ENCODE data around the gene TMEM184A.

The TMEM184A gene

GRCh38 chr7:1538544-1539180 is 17.3 kb downstream of the TMEM184A start:
- DNase-seq, result no peak

DNA sequence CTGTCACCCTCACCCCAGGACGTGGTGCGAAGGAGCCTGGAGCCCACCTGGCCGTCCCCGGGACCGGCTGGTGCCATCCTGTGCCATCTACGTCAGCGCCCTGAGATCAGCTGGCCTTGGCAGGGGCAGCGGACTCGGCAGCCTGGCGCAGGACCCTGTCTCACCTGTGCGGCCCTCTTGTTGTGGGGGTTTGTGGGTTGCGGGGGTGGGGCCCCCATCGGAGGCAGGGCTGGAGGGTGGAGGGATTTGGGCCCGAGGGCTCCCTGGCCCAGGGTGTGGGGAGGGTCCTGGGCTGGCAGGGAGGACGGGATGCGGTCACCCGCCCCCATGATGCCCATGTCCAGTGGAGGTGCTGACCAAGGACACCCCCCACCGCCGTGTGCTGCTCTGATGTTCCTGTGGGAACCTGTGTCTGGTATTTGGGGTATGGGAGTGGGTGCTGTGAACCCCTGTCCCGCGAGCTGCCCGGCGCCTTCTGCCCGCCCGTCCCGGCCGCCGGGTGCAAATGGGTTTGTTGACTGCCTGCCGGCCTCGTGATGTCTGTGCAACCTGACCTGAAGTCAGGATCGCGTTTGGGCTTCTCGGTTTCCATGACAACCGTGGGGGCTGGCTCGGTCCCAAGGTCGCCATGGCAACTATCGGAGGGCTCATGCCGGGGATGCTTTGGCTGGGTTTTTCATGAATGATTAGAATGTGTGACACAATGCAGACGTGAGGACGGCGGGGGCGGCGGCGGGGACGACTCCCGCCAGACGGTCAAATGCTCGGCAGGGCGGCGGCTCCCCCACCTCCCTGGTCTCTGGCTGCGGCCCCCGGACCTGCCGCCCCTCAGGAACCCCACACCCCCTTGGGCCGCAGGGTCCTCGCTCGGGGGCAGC is 18.2 kb downstream of the TMEM184A start:
- DNase-seq, result no peak

GRCh38 chr7:1536743-1537534 is 19.1 kb downstream of the TMEM184A start:
- no peak for DNase-seq

DNA sequence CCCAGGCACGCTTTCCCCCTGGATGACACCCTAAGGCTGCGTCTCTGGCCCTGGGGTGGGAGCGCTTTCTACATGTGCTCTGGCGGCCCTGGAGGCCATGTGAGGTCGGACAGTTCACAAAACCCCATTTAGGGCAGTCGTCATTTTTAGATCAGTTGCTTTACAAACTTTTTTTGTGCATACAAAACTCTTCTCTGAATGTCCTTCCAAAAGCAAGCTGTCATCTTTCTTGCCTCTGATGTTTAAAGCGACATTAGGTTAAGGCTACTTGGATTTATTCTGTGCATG is 19.6 kb downstream of the TMEM184A start:
- DNase-seq, result no peak

DNA sequence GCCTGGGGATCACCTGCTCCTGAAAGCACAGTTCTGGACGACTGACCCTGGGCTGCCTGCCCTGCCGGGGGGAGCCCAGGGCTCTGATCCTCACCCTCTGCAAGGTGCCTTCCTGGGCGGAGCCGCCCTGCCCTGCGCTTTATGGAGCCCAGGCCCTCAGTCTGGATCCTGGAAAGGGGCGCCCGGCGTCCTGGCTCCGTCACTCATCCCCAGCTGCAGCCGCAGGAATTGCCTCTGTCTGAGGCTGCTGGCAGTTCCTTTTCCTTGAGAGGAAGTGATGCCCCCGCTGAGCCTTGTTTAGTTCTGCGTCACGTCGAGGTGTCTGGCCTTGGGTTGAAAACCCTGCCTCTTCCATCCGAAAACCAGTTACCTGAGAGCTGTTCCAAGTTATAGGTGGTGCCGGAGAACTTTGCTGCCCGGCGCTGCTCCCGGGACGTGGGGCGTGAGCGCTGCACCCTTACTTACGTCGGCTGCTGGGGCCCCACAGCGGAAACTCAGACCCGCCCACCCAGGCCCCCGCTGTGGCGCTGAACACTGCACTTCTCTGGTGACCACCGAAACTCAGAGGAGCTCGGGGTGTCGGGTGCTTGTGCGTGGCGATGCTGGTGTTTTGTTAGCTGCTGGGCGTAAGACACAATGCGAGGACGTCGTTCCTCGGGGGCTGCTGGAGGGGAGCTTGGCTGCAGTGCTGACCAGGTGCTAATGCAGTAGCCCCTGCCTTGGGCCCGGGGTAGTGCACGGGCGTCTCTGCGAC is 20.1 kb downstream of the TMEM184A start:
- peak; percentile 67 to 84 (median 76) for DNase-seq

GRCh38 chr7:1535100-1535458 is 20.9 kb downstream of the TMEM184A start:
- DNase-seq, result no peak

GRCh38 chr7:1534330-1535099 is 21.5 kb downstream of the TMEM184A start:
- no peak for DNase-seq

GRCh38 chr7:1533547-1534329 is 22.3 kb downstream of the TMEM184A start:
- peak; percentile 69 to 83 (median 72) for DNase-seq

GRCh38 chr7:1533255-1533546 is 22.8 kb downstream of the TMEM184A start:
- no peak for DNase-seq

- peak; percentile 88 to 95 (median 88) for DNase-seq
These were observed 23.4 kb downstream of the TMEM184A start for GRCh38 chr7:1532456-1533254.

GRCh38 chr7:1531979-1532455 is 24.0 kb downstream of the TMEM184A start:
- peak in 1 of 4 experiments; percentile 11 for DNase-seq

GRCh38 chr7:1531263-1531978 is 24.6 kb downstream of the TMEM184A start:
- DNase-seq, result peak; percentile 53 to 72 (median 58)

DNA sequence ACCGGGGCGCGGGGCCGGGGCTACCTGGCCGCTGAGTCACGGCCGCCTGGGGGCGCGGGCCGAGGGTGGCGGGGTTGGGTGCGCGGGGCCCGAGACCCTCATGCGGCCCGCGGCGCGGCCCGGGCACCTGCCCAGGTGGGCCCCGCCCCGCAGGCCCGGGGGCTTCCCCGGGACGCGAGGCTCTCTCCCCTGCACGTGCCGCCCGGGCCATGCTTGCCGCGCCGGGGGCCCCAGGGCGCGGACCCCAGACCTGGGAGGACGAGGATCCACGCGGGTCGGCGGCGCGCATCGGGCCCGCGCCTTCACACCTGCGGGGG is 25.1 kb downstream of the TMEM184A start:
- DNase-seq, result no peak

DNA sequence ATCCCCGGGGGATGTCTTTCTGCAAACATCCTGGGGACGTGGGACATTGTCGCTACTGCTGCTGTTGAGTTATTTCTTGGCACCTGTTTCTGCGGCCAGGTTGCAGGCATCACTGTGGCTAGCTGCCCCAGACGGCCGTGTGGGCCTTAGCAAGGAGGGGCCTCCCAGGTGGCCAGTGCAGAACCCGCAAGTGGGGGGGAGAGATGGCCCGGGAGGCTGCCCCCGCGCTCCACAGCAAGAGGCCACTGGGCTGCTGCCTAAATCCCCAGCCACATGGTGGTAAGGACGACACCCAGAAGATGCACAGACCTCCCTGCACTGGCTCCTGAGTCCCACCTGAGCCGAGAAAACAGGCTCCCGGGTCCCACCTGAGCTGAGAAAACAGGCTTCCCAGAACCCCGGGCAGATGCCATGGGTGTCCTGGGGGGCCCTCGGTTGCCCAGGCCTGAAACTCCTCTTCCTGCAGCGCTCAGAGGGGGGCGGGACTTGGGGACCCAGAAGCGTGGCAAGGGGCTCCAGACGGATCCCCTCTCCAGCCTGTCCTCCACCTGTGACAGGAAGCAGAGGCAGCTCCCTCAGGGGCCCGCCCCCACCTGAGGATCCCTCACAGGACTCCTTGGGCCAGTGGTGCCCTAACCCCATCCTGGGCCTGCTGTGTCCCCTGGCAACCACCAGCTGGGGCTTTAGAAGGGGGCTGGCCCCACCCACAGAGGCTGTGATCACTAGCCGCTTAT is 26.5 kb downstream of the TMEM184A start:
- no peak for DNase-seq

GRCh38 chr7:1526271-1526754 is 29.7 kb downstream of the TMEM184A start:
- DNase-seq, result peak in 1 of 4 experiments; percentile 22

GRCh38 chr7:1525409-1525808 is 30.6 kb downstream of the TMEM184A start:
- DNase-seq, result no peak

- no peak for DNase-seq
These were observed 32.2 kb downstream of the TMEM184A start for GRCh38 chr7:1523844-1524243.

- DNase-seq, result no peak
These were observed 32.8 kb downstream of the TMEM184A start for GRCh38 chr7:1523208-1523607.

DNA sequence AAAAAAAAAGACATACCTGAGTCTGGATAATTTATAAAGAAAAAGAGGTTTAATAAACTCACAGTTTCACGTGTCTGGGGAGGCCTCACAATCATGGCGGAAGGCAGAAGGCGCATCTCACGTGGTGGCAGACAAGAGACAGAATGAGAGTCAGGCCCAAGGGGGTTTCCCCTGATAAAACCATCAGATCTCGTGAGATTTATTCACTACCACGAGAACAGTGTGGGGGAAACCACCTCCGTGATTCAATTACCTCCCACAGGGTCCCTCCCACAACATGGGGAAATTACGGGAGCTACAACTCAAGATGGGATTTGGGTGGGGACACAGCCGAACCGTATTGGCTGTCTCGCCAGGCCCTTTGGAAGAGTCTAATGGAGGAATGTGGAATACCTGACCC is 34.5 kb downstream of the TMEM184A start:
- no peak for DNase-seq

Measured in suppressor macrophage (primary cell).